BJ (cell line): ENCODE measurements around the gene SNAP25. TPM values are rescaled to one million over a fixed set of nuclear protein-coding genes. Genes with fewer than 3 reads are reported as not detected.

Source experiments
- CTCF ChIA-PET: fragments of 350-600 bp; formaldehyde crosslinking; extraction: SDS; loops from one replicate; lab custom pipeline; 2021; ENCODE audit warnings: antibody characterized with exemption, inconsistent platforms; lab: Yijun Ruan, JAX
- POLR2A ChIA-PET: fragments of 300-600 bp; sonication (Branson Sonifier 250); formaldehyde crosslinking; extraction: SDS; loops from one replicate; lab custom pipeline; 2021; ENCODE audit warnings: antibody characterized with exemption; lab: Charles Lee
- DNase-seq: peaks from one replicate; pipeline ENCODE4 v3.0.0-alpha.2; 2011; ENCODE audit warnings: low read depth
- H3K27me3 ChIP-seq: 2 replicates; pipeline ENCODE4 v1.6.0; 2011; ENCODE audit warnings: low read length; ENCODE audit not compliant: control insufficient read depth, insufficient read depth
- H3K36me3 ChIP-seq: 2 replicates; pipeline ENCODE4 v1.5.1; 2011; ENCODE audit warnings: low read length; ENCODE audit not compliant: control insufficient read depth, insufficient read depth
- H3K4me3 ChIP-seq: 2 replicates; pipeline ENCODE4 v1.5.1; 2011; ENCODE audit warnings: low read depth, mild to moderate bottlenecking, control low read depth, low read length
- polyA plus RNA-seq: library from polyadenylated mRNA; depleted of rRNA; stranded (reverse); fragments of >200 nt; gene quantifications from 2 replicates; pipeline ENCODE4 v1.2.3, GENCODE V29; 2011
- TF ChIP-seq, protein P1 (sequence below): IDR thresholded peaks from 2 replicates; pipeline ENCODE4 v1.5.1; 2011; ENCODE audit warnings: low read depth, mild to moderate bottlenecking, control low read depth, inconsistent platforms, low read length, moderate library complexity; ENCODE audit not compliant: insufficient read depth

Gene SNAP25
- polyA plus RNA-seq, 1 experiment, result 0.56 TPM

DNA sequence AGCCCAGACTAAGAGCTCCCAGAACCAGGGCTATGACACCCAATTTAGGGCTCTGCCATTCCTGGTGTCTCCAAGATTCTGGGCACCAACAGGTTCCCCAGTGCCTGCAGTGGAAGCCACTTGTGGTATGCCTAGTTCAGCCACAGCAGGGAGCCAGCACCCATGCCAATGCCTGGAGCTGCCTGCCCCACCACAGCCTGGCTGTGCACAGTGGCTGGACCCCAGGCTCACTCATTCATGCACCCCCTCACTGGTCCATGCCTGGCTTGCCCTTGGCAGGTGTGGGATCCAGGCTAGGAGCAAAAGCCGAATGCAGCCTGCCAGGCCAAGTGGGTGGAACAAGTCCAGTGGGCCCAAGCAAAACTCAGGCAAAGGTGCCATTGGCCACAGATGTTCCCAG lies 123.5 kb downstream of the SNAP25 start:
- H3K4me3 ChIP-seq, result no peak overlapping the region
- peaks cover 3% of the 10 kb centered on the region; the same call in 1 of the 2 replicates for H3K27me3 ChIP-seq
- ChIA-PET CTCF (interaction anchor here (1.0 kb wide), 1 partner anchor 364 kb away, joined by 3 read pairs; no protein-coding TSS in a partner anchor), POLR2A (no interaction called here)
- no peaks in the 10 kb centered on the region for H3K36me3 ChIP-seq
- TF ChIP-seq, protein P1, sequence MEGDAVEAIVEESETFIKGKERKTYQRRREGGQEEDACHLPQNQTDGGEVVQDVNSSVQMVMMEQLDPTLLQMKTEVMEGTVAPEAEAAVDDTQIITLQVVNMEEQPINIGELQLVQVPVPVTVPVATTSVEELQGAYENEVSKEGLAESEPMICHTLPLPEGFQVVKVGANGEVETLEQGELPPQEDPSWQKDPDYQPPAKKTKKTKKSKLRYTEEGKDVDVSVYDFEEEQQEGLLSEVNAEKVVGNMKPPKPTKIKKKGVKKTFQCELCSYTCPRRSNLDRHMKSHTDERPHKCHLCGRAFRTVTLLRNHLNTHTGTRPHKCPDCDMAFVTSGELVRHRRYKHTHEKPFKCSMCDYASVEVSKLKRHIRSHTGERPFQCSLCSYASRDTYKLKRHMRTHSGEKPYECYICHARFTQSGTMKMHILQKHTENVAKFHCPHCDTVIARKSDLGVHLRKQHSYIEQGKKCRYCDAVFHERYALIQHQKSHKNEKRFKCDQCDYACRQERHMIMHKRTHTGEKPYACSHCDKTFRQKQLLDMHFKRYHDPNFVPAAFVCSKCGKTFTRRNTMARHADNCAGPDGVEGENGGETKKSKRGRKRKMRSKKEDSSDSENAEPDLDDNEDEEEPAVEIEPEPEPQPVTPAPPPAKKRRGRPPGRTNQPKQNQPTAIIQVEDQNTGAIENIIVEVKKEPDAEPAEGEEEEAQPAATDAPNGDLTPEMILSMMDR, result no peak
- DNase-seq, result no peak

DNA sequence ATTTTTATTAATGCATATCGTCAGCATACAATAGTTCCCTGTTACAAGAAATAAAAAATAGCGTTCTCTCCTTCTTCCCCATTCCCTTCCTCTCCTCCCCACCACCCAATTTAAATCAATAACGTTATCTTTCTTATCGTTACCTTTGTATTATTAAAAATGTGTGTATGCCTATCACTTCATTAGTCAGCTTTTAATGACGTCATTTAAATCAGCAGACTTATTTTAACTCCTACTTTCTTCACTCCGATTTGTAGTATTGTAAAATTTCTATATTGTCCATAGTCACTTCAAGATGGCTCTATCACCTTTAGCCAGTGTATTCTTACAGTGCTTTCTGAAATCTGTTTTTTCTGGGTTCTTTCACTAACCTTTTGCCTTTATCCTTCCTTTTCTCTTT lies 126.3 kb downstream of the SNAP25 start:
- TF ChIP-seq, protein P1, result no peak
- POLR2A ChIA-PET, result no interaction called here
- Histone ChIP-seq H3K27me3 (peaks cover 3% of the 10 kb centered on the region; the same call in 1 of the 2 replicates), H3K36me3 (no peaks in the 10 kb centered on the region), H3K4me3 (no peak overlapping the region)
- CTCF ChIA-PET, result interaction anchor here (0.9 to 1.4 kb wide), 3 partner anchors 13 to 19 kb away, joined by 3 to 5 read pairs (median 3); no protein-coding TSS in a partner anchor
- DNase-seq, result no peak

DNA sequence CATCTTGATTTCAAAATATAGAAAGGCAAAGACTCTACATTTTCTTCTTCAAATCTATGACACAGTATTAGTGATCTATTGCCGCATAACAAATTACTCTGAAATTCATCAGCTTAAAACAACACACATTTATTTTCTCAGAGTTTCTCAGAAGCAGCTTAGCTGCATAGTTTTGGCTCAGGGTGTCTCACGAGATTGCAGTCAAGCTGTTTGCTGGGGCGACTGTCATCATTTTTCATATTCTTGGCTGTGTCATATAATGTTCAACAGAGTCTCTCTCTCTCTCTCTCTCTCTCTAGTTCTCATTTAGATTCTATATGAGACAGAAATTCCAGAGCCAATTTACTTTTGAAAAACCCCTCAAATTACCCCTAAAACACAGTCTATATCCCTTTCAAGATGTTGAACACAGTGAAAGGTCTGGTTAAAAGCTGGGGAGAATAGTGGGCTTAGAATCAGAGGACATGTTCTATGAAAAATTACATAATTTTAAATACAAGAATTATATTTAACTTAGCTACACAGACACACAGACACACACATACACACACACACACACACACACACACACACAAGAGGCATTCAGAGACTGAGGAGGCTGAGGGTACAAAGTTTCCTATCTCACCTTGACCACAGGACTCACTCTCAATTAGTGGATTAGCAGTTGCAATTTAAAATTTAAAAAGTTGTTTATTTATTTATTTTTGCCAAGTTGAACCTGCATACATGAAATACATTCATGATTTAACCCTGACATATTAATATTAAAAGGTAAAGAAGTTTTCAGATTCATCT lies 128.7 kb downstream of the SNAP25 start:
- no peak for DNase-seq
- Histone ChIP-seq H3K4me3 (no peak overlapping the region), H3K36me3 (no peaks in the 10 kb centered on the region), H3K27me3 (0 out of 2 replicates have a peak, but pooled peaks cover 2% of the 10 kb centered on the region)
- ChIA-PET CTCF (interaction anchor here (0.7 to 2.5 kb wide), 3 partner anchors 10 to 80 kb away, joined by 4 to 10 read pairs (median 5); no protein-coding TSS in a partner anchor), POLR2A (no interaction called here)
- TF ChIP-seq, protein P1, result no peak

DNA sequence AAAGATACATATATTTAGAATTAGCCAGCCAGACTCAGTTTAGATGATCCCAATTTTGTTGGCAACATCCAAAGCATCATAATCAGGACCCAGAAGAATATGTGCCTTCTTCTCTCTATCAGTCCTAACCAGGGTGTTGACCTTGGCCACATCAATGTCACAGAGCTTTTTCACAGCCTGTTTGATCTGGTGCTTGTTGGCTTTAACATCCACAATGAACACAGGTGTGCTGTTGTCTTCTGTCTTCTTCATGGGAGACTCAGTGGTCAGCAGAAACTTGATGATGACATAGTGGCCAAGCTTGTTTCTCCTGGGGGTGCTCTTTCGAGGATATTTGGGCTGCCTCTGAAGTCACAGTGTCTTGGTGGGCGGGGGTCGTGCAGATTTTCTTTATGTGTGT lies 130.5 kb downstream of the SNAP25 start:
- no peak for DNase-seq
- TF ChIP-seq, protein P1, result no peak
- ChIA-PET CTCF (interaction anchor here (0.6 to 2.5 kb wide), 3 partner anchors 8 to 1001 kb away, joined by 3 to 10 read pairs (median 4); no protein-coding TSS in a partner anchor), POLR2A (no interaction called here)
- H3K36me3 ChIP-seq, result no peaks in the 10 kb centered on the region
- no peaks in the 10 kb centered on the region for H3K27me3 ChIP-seq
- H3K4me3 ChIP-seq, result no peak overlapping the region

DNA sequence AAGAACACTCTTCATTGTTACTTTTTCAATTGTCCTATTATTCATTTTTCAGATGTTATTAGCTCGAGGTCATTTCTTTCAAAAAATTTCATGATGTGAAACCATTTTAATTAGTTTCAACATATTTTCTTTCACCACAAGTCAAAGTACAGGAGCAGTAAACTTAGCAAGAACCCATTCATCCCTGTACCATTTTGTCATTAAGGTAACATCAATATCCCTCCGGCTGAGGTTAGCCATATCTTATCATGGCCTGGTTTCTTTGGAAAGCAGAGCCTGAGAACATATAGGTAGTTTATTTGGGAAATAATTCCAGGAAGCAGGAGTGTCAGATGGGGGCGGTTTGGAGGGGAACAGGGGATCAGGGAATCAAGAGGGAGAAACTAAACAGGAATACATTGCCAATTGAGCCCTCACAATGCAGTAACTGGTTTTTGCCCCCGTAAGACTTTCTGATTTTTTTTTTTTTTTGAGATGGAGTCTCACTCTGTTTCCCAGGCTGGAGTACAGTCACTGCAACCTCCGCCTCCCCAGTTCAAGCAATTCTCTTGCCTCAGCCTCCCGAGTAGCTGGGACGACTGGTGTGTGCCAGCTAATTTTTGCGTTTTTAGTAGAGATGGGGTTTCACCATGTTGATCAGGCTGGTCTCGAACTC lies 131.7 kb downstream of the SNAP25 start:
- Histone ChIP-seq H3K4me3 (no peak overlapping the region), H3K27me3 (no peaks in the 10 kb centered on the region), H3K36me3 (no peaks in the 10 kb centered on the region)
- ChIA-PET CTCF (no interaction called here), POLR2A (interaction anchor here (0.7 kb wide), 1 partner anchor 66 kb away, joined by 5 read pairs; no protein-coding TSS in a partner anchor)
- no peak for DNase-seq
- TF ChIP-seq, protein P1, result no peak
